HG03280 (cell line): ENCODE data around the gene CRYGN.

ENCODE experiments used
- ATAC-seq: cut with Tn5 transposase; IDR thresholded peaks from one replicate; pipeline ENCODE4 v1.9.1; 2021; ENCODE audit warnings: mild to moderate bottlenecking, moderate library complexity; ENCODE audit not compliant: unreplicated experiment

The CRYGN gene

GRCh38 chr7:151381348-151382078, 58.4 kb downstream of the CRYGN start:
- ATAC-seq, result no peak

- ATAC-seq, result no peak
Observed at GRCh38 chr7:151381098-151381347, 58.9 kb downstream of the CRYGN start.

- ATAC-seq, result no peak
Observed at GRCh38 chr7:151380199-151381097, 59.5 kb downstream of the CRYGN start.

- ATAC-seq, result no peak
Observed at GRCh38 chr7:151379534-151380198, 60.3 kb downstream of the CRYGN start.

GRCh38 chr7:151379193-151379520, 60.8 kb downstream of the CRYGN start:
- no peak for ATAC-seq
